Ovary (tissue), 9 donors: ENCODE measurements around the gene PFDN4. TPM values are rescaled to one million over a fixed set of nuclear protein-coding genes. Genes with fewer than 3 reads are reported as not detected.
"Not testable (repeated sequence)": the region's sequence is repeated elsewhere in the genome, so short reads cannot be mapped to it uniquely, and the experiment has no call there.

Experiments
- DNase-seq, 5 donors: peaks; one replicate each; pipeline ENCODE4 v3.0.0-alpha.2; 2019 to 2020
- H3K27ac ChIP-seq, 2 donors: fragments of 200-600 bp; one replicate each; pipeline versions ENCODE4 v1.5.1 to v1.8.0; 2019 to 2022
- H3K27me3 ChIP-seq: fragments of 200-600 bp; one replicate; pipeline ENCODE4 v1.8.0; 2022
- H3K36me3 ChIP-seq: fragments of 200-600 bp; sonication (generic); one replicate; pipeline ENCODE4 v1.5.1; 2019
- H3K4me1 ChIP-seq: one replicate; pipeline ENCODE4 v1.8.1; 2013; ENCODE audit warnings: mild to moderate bottlenecking, moderate library complexity; ENCODE audit not compliant: insufficient read depth
- H3K4me3 ChIP-seq: fragments of 200-600 bp; sonication (generic); one replicate; pipeline ENCODE4 v1.5.1; 2017
- H3K9me3 ChIP-seq, 2 donors: fragments of 200-600 bp in 1 of 2; sonication (generic) in 1 of 2; one replicate each; pipeline versions ENCODE4 v1.5.1 to v1.8.1; 2013 to 2019; ENCODE audit warnings: mild to moderate bottlenecking in 1 of 2, moderate library complexity in 1 of 2
- CTCF ChIP-seq, 3 donors: fragments of 450-650 bp in 2 of 3; fragments of 200-600 bp in 1 of 3; IDR thresholded peaks; one replicate each; pipeline versions ENCODE4 v1.5.1 to v1.8.0; 2016 to 2022; ENCODE audit warnings: antibody characterized with exemption in 3 of 3, mild to moderate bottlenecking in 1 of 3
- EP300 ChIP-seq: sonication (generic); formaldehyde crosslinking; IDR thresholded peaks from one replicate; pipeline ENCODE4 v1.6.1; 2017; ENCODE audit warnings: antibody characterized with exemption
- POLR2A ChIP-seq: fragments of 450-650 bp; IDR thresholded peaks from one replicate; pipeline ENCODE4 v1.6.1; 2017; ENCODE audit warnings: antibody characterized with exemption, mild to moderate bottlenecking, moderate library complexity
- WGBS, 3 donors: extraction: QIAGEN DNeasy Blood & Tissue Kit in 1 of 3; methylation state at CpG; one replicate each; pipeline versions ENCODE4 v1.1.5 to v1.1.7; 2013 to 2017; 5-methylcytosine and 5-hydroxymethylcytosine counted together
- intact Hi-C, 4 donors: fragments of 100-400 bp; cut with DNase I; formaldehyde crosslinking; loops; one replicate each; pipeline versions ENCODE4 v1.11.0 to v1.15.1; 2022 to 2023
- polyA plus RNA-seq, 2 donors: library from polyadenylated mRNA; stranded (reverse); fragments of 200-250 nt in 1 of 2; fragments of 350-450 nt in 1 of 2; fragmentation: Illumina TruSeq in 1 of 2; extraction: RNeasy Lipid Tissue Mini Kit (QIAGEN cat#74804) in 1 of 2; gene quantifications; one replicate each; pipeline ENCODE4 v1.2.3, GENCODE V29; 2013 to 2014
- total RNA-seq, 7 donors: library from RNA; depleted of rRNA in 2 of 7; stranded (reverse); fragments of >200 nt in 2 of 7; fragmentation: NEBNext Ultra II Directional in 3 of 7; extraction: Animal tissue kit (Norgen Biotek cat#: 25700) in 3 of 7; gene quantifications; one replicate each; pipeline versions ENCODE4 v1.1.0 to v1.2.4, GENCODE V29; 2016 to 2023
- donor health status: DM: no; HTN: no; CAD: no; lungs with moderate emphysema.
- donor health status: DM: no; HTN: no; CAD: no.
- donor health status: Bipolar disorder and iron deficiency.
- donor health status: DM: yes; HTN: yes; CAD: no.
- donor health status: DM: no; HTN: no; CAD: no.
- donor health status: DM: yes; HTN: yes; CAD: no.

PFDN4 gene
- total and polyA plus RNA-seq, 9 donors: 22.2 to 168 (median 33.8) TPM

- DNase-seq: no peak
- WGBS, 3 donors: 83 to 93% (median 91%) methylated on average over 2 of the region's 2 CpGs
- H3K9me3 ChIP-seq: no peaks in the 10 kb centered on the region
- H3K27me3 ChIP-seq: no peaks in the 10 kb centered on the region
- intact Hi-C loops: no loop called here
- H3K27ac ChIP-seq: no peak overlapping the region
- H3K36me3 ChIP-seq: no peaks in the 10 kb centered on the region
- TF ChIP-seq POLR2A (no peak), EP300 (no peak), CTCF (IDR thresholded peaks at IDR 0.05) (no peak)
- no peak overlapping the region for H3K4me3 ChIP-seq
- no peaks in the 10 kb centered on the region for H3K4me1 ChIP-seq
Measured at GRCh38 chr20:54234991-54235390, 27.1 kb downstream of the PFDN4 start.

GRCh38 chr20:54237116-54237943 lies 29.4 kb downstream of the PFDN4 start:
- DNase-seq: no peak
- H3K4me3 ChIP-seq: no peak overlapping the region
- no peaks in the 10 kb centered on the region for H3K27me3 ChIP-seq
- no peak for TF ChIP-seq EP300
- no peak for TF ChIP-seq POLR2A
- TF ChIP-seq CTCF (IDR thresholded peaks at IDR 0.05): no peak
- no peaks in the 10 kb centered on the region for H3K36me3 ChIP-seq
- intact Hi-C loops: no loop called here
- no peaks in the 10 kb centered on the region for H3K9me3 ChIP-seq
- no peak overlapping the region for H3K27ac ChIP-seq
- WGBS, 3 donors: 88 to 92% (median 90%) methylated on average over 12 of the region's 12 CpGs
- no peaks in the 10 kb centered on the region for H3K4me1 ChIP-seq

GRCh38 chr20:54244113-54244512 lies 36.2 kb downstream of the PFDN4 start:
- Histone ChIP-seq H3K36me3 (no peaks in the 10 kb centered on the region), H3K4me1 (no peaks in the 10 kb centered on the region), H3K27ac (no peak overlapping the region), H3K9me3 (no peaks in the 10 kb centered on the region), H3K4me3 (no peak overlapping the region), H3K27me3 (no peaks in the 10 kb centered on the region)
- DNase-seq: no peak
- WGBS, 3 donors: 78 to 83% (median 82%) methylated on average over 4 of the region's 4 CpGs
- TF ChIP-seq POLR2A (no peak), CTCF (IDR thresholded peaks at IDR 0.05) (no peak), EP300 (no peak)
- intact Hi-C loops: no loop called here

GRCh38 chr20:54248705-54249104 lies 40.8 kb downstream of the PFDN4 start:
- H3K4me3 ChIP-seq, intact Hi-C loops, H3K36me3 ChIP-seq, DNase-seq, H3K9me3 ChIP-seq, H3K27me3 ChIP-seq, H3K4me1 ChIP-seq, H3K27ac ChIP-seq: not testable (repeated sequence)
- 81 to 94% (median 91%) methylated on average over 4 of the region's 4 CpGs for WGBS, 3 donors

- no peaks in the 10 kb centered on the region for H3K36me3 ChIP-seq
- TF ChIP-seq POLR2A (no peak), EP300 (no peak), CTCF (IDR thresholded peaks at IDR 0.05) (no peak)
- H3K27ac ChIP-seq: no peak overlapping the region
- 79 to 94% (median 91%) methylated on average over 3 to 10 of the region's 10 CpGs for WGBS, 3 donors
- H3K27me3 ChIP-seq: no peaks in the 10 kb centered on the region
- DNase-seq: no peak
- H3K4me1 ChIP-seq: no peaks in the 10 kb centered on the region
- intact Hi-C loops: no loop called here
- no peak overlapping the region for H3K4me3 ChIP-seq
- H3K9me3 ChIP-seq: no peaks in the 10 kb centered on the region
Measured at GRCh38 chr20:54250691-54251090, 42.8 kb downstream of the PFDN4 start.
